Measurements from ENCODE around the gene EPHA2. TPM values are rescaled to one million over a fixed set of nuclear protein-coding genes. Genes with fewer than 3 reads are reported as not detected.

Gene EPHA2
- total and polyA plus RNA-seq, 2 donors (not counting 3 experiments of a cell fraction or from before 2014, with no cell fraction given) = 141 to 147 TPM

GRCh38 chr1:16161717-16162116, 5.8 kb upstream of the EPHA2 start:
- Histone ChIP-seq H3K27me3 (ENCODE audit: control insufficient read depth in 2 of 2, insufficient read depth in 2 of 2, low read length in 2 of 2) (no peaks in the 10 kb centered on the region), H3K9ac (replicated peaks; ENCODE audit: extremely low read depth, insufficient read depth, low read length) (no peak overlapping the region), H3K9me3 (replicated peaks; ENCODE audit: control insufficient read depth, insufficient read depth, low read length) (no peaks in the 10 kb centered on the region), H3K4me1 (ENCODE audit: control insufficient read depth, extremely low read depth, insufficient read depth, low read length) (peaks cover 18% of the 10 kb centered on the region), H3K79me2 (ENCODE audit: control insufficient read depth, insufficient read depth, low read length) (peaks cover 3% of the 10 kb centered on the region), H4K20me1 (replicated peaks; ENCODE audit: control insufficient read depth, extremely low read depth, insufficient read depth, low read length) (no peaks in the 10 kb centered on the region), H3K36me3 (ENCODE audit: control insufficient read depth in 2 of 2, extremely low read depth in 1 of 2, insufficient read depth in 2 of 2, low read length in 2 of 2) (no peaks in the 10 kb centered on the region), H3K4me3 (replicated peaks in 1 of 3; ENCODE audit: insufficient read depth in 1 of 3, low read depth in 1 of 3, low read length in 3 of 3) (no peak overlapping the region), H3K9me1 (replicated peaks; ENCODE audit: control insufficient read depth, extremely low read depth, insufficient read depth, low read length) (no peaks in the 10 kb centered on the region), H3K4me2 (ENCODE audit: insufficient read depth, low read length) (no peak overlapping the region), H2AFZ (ENCODE audit: low read depth, low read length) (no peak overlapping the region), H3K27ac (ENCODE audit: insufficient read depth, low read depth, low read length) (no peak overlapping the region)
- DNase-seq (ENCODE audit: low read depth, low spot score) (no peak), FAIRE-seq (no peak)
- TF ChIP-seq MAX (IDR thresholded peaks at IDR 0.05; ENCODE audit: insufficient read depth, insufficient read length) (no peak), EZH2 (IDR thresholded peaks at IDR 0.05; ENCODE audit: borderline replicate concordance, low read depth, low read length, severe bottlenecking) (no peak), POLR2AphosphoS5 (IDR thresholded peaks at IDR 0.05; ENCODE audit: insufficient read depth, low read depth, low read length) (no peak), JUN (IDR thresholded peaks at IDR 0.05; ENCODE audit: borderline replicate concordance, insufficient read depth, insufficient read length, low read depth) (no peak), POLR2A (IDR thresholded peaks at IDR 0.05; ENCODE audit: low read depth, low read length) (no peak), MYC (IDR thresholded peaks at IDR 0.05; ENCODE audit: low read depth, low read length) (no peak), GATA2 (IDR thresholded peaks at IDR 0.05; ENCODE audit: insufficient read depth, insufficient read length, low read depth, low read length) (no peak), FOS (IDR thresholded peaks at IDR 0.05; ENCODE audit: borderline replicate concordance, insufficient read depth, low read length) (no peak), CTCF (IDR thresholded peaks at IDR 0.05; ENCODE audit: extremely low read depth in 1 of 2, insufficient read depth in 1 of 2, low read depth in 1 of 2, low read length in 2 of 2) (no peak)
- intact Hi-C loops (cut with micrococcal nuclease) = no loop called here
- ChIA-PET POLR2A (no interaction called here), CTCF (interaction anchor here (1.4 kb wide), 1 partner anchor 88 kb away, joined by 4 read pairs; the partner anchor contains the start of gene FAM131C)
- dilution Hi-C loops (cut with MboI; ENCODE audit: extremely low pct_ligation_motif_present, low sequenced_read_pairs) = no loop called here
- no TSS peak for BruUV-seq (replicated peaks)

Data from endothelial cell of umbilical vein (primary cell).